Measurements from ENCODE around the gene NR0B2. TPM values are rescaled to one million over a fixed set of nuclear protein-coding genes. Genes with fewer than 3 reads are reported as not detected.
A peak's percentile ranks its signal among the peaks of the same experiment; 100 is the strongest.

Gene NR0B2
- total and polyA plus RNA-seq, 2 of the 13 experiments (the other 11 are each of a cell fraction or from before 2014, with no cell fraction given), result 72.5 to 133 TPM

- TF ChIP-seq ZBTB43 (CRISPR knock-in tag; conservative IDR thresholded peaks at IDR 0.05) (peak; percentile 77), ZNF562 (CRISPR knock-in tag; IDR thresholded peaks at IDR 0.05; ENCODE audit: borderline replicate concordance) (no peak), ZNF737 (CRISPR knock-in tag; IDR thresholded peaks at IDR 0.05; ENCODE audit: borderline replicate concordance) (no peak), ZNF556 (CRISPR knock-in tag; IDR thresholded peaks at IDR 0.05; ENCODE audit: borderline replicate concordance) (0 out of 2 replicates have a peak, but pooled peaks have one; percentile 49), SNAPC4 (CRISPR knock-in tag; IDR thresholded peaks at IDR 0.05) (0 out of 2 replicates have a peak, but pooled peaks have one; percentile 57), SMAD3 (CRISPR knock-in tag; IDR thresholded peaks at IDR 0.05) (peak; percentile 25; the same call in 1 of the 2 replicates), MNT (IDR thresholded peaks at IDR 0.05) (0 out of 2 replicates have a peak, but pooled peaks have one; percentile 33), ZNF142 (CRISPR knock-in tag; IDR thresholded peaks at IDR 0.05) (no peak; the same call in 1 of the 2 replicates), MTF1 (CRISPR knock-in tag; IDR thresholded peaks at IDR 0.05) (no peak), ZNF282 (IDR thresholded peaks at IDR 0.05; ENCODE audit: partially characterized antibody) (no peak), ZFYVE20 (CRISPR knock-in tag; IDR thresholded peaks at IDR 0.05; ENCODE audit: borderline replicate concordance, low read depth) (0 out of 2 replicates have a peak, but pooled peaks have one; percentile 15), FIP1L1 (IDR thresholded peaks at IDR 0.05; ENCODE audit: borderline replicate concordance, insufficient read depth, low read depth, low read length) (no peak), PHF8 (CRISPR knock-in tag; IDR thresholded peaks at IDR 0.05) (peak; percentile 62)
Observed at GRCh38 chr1:26864610-26865480, 48.9 kb downstream of the NR0B2 start (continued).

All from HepG2 (cell line).